Body of pancreas (tissue), 4 donors: Measurements from ENCODE around the gene CRYBA2. TPM values are rescaled to one million over a fixed set of nuclear protein-coding genes. Genes with fewer than 3 reads are reported as not detected.

Experiments used
- ATAC-seq: fragments of 150-250 bp; one replicate; pipeline ENCODE4 v1.9.1; 2016
- DNase-seq, 4 donors: peaks; one replicate each; pipeline ENCODE4 v3.0.0-alpha.2; 2019
- H3K27ac ChIP-seq, 4 donors: fragments of 200-600 bp; sonication (generic); 1 replicate in 3 of 4; 2 replicates in 1 of 4; pipeline versions ENCODE4 v1.5.1 to v1.6.1; 2016 to 2019; ENCODE audit warnings: mild to moderate bottlenecking in 1 of 4, mixed read lengths in 1 of 4, moderate library complexity in 1 of 4
- H3K27me3 ChIP-seq, 2 donors: fragments of 200-600 bp; sonication (generic); one replicate each; pipeline ENCODE4 v1.6.0; 2016; ENCODE audit warnings: mild to moderate bottlenecking in 1 of 2
- H3K36me3 ChIP-seq, 2 donors: fragments of 200-600 bp; sonication (generic); replicated peaks in 1 of 2; 2 replicates each; pipeline ENCODE4 v1.5.1; 2016; ENCODE audit warnings: low read depth in 2 of 2; ENCODE audit not compliant: insufficient read depth in 1 of 2
- H3K4me1 ChIP-seq: fragments of 200-600 bp; sonication (generic); one replicate; pipeline ENCODE4 v1.6.0; 2016
- H3K4me3 ChIP-seq, 2 donors: fragments of 200-600 bp; sonication (generic); 1 replicate in 1 of 2; 2 replicates in 1 of 2; pipeline ENCODE4 v1.5.1; 2016 to 2019
- H3K9me3 ChIP-seq, 3 donors: fragments of 200-600 bp; sonication (generic); 1 replicate in 2 of 3; 2 replicates in 1 of 3; pipeline ENCODE4 v1.5.1; 2016
- CTCF ChIP-seq, 7 experiments: fragments of 450-650 bp in 4 of 7; fragments of 200-600 bp in 3 of 7; sonication (generic) in 3 of 7; IDR thresholded peaks; one replicate each; pipeline ENCODE4 v1.5.1; 2016 to 2019; ENCODE audit warnings: antibody characterized with exemption in 7 of 7
- POLR2A ChIP-seq, 3 donors: fragments of 450-650 bp; IDR thresholded peaks; one replicate each; pipeline ENCODE4 v1.6.1; 2016; ENCODE audit warnings: antibody characterized with exemption in 3 of 3, mild to moderate bottlenecking in 2 of 3
- WGBS, 2 donors: methylation state at CpG; one replicate each; pipeline ENCODE4 v1.1.5; 2017; 5-methylcytosine and 5-hydroxymethylcytosine counted together
- intact Hi-C: fragments of 100-400 bp; cut with DNase I; formaldehyde crosslinking; loops from one replicate; pipeline ENCODE4 v1.15.1; 2023
- total RNA-seq, 2 donors: library from RNA; depleted of rRNA; stranded (reverse); fragments of >200 nt; gene quantifications; one replicate each; pipeline ENCODE4 v1.1.0, GENCODE V29; 2016

The CRYBA2 gene
- total RNA-seq, 2 donors from 2014 or later, result 23.1 to 26.4 TPM

GRCh38 chr2:219038600-219038999, 45.4 kb upstream of the CRYBA2 start:
- no peak for TF ChIP-seq CTCF (IDR thresholded peaks at IDR 0.05)
- TF ChIP-seq POLR2A (IDR thresholded peaks at IDR 0.05), result no peak
- WGBS, 2 donors, result 0 to 20% methylated on average over 1 of the region's 1 CpG
- H3K27ac ChIP-seq, result no peak overlapping the region
- H3K9me3 ChIP-seq, result no peaks in the 10 kb centered on the region
- ATAC-seq (no peak), DNase-seq (no peak)
- intact Hi-C loops, result no loop called here
- H3K4me1 ChIP-seq, result peaks cover 8% of the 10 kb centered on the region
- H3K36me3 ChIP-seq, result no peaks in the 10 kb centered on the region
- no peak overlapping the region for H3K4me3 ChIP-seq
- peaks cover 0 to 9% of the 10 kb centered on the region in 2 donors for H3K27me3 ChIP-seq

- peaks cover 0 to 9% of the 10 kb centered on the region in 2 donors for H3K27me3 ChIP-seq
- no peak overlapping the region for H3K4me3 ChIP-seq
- peaks cover 8% of the 10 kb centered on the region for H3K4me1 ChIP-seq
- no peaks in the 10 kb centered on the region for H3K36me3 ChIP-seq
- no peak overlapping the region for H3K27ac ChIP-seq
- ATAC-seq (no peak), DNase-seq (no peak)
- no peaks in the 10 kb centered on the region for H3K9me3 ChIP-seq
- intact Hi-C loops, result no loop called here
- WGBS, 2 donors, result 38 to 43% methylated on average over 7 to 8 of the region's 8 CpGs
- no peak for TF ChIP-seq POLR2A (IDR thresholded peaks at IDR 0.05)
- TF ChIP-seq CTCF (IDR thresholded peaks at IDR 0.05), result no peak
These were observed 44.7 kb upstream of the CRYBA2 start for GRCh38 chr2:219037783-219038499.

GRCh38 chr2:219035942-219036341, 42.7 kb upstream of the CRYBA2 start:
- WGBS, 2 donors, result 67 to 97% methylated on average over 2 of the region's 2 CpGs
- peaks cover 0 to 5% of the 10 kb centered on the region in 2 donors for H3K27me3 ChIP-seq
- TF ChIP-seq POLR2A (IDR thresholded peaks at IDR 0.05) (no peak), CTCF (IDR thresholded peaks at IDR 0.05) (no peak)
- no peaks in the 10 kb centered on the region for H3K36me3 ChIP-seq
- no peak overlapping the region for H3K27ac ChIP-seq
- no peaks in the 10 kb centered on the region for H3K9me3 ChIP-seq
- intact Hi-C loops, result no loop called here
- DNase-seq, result no peak
- no peak for ATAC-seq
- no peak overlapping the region for H3K4me3 ChIP-seq
- peaks cover 1% of the 10 kb centered on the region for H3K4me1 ChIP-seq

GRCh38 chr2:219034823-219035222, 41.6 kb upstream of the CRYBA2 start:
- Histone ChIP-seq H3K4me3 (no peak overlapping the region), H3K27ac (no peak overlapping the region), H3K9me3 (no peaks in the 10 kb centered on the region), H3K36me3 (no peaks in the 10 kb centered on the region), H3K27me3 (no peaks in the 10 kb centered on the region), H3K4me1 (no peaks in the 10 kb centered on the region)
- ATAC-seq, result no peak
- TF ChIP-seq CTCF (IDR thresholded peaks at IDR 0.05) (no peak), POLR2A (IDR thresholded peaks at IDR 0.05) (no peak)
- DNase-seq, result no peak
- intact Hi-C loops, result no loop called here
- 33 to 51% methylated on average over 6 of the region's 6 CpGs for WGBS, 2 donors
